Measurements from ENCODE around the gene ADAMTS16. TPM values are rescaled to one million over a fixed set of nuclear protein-coding genes. Genes with fewer than 3 reads are reported as not detected.

Gene ADAMTS16
- total RNA-seq, 4 donors from 2014 or later, result under 0.01 to 19.2 (median 0.34) TPM; not detected in 1

DNA sequence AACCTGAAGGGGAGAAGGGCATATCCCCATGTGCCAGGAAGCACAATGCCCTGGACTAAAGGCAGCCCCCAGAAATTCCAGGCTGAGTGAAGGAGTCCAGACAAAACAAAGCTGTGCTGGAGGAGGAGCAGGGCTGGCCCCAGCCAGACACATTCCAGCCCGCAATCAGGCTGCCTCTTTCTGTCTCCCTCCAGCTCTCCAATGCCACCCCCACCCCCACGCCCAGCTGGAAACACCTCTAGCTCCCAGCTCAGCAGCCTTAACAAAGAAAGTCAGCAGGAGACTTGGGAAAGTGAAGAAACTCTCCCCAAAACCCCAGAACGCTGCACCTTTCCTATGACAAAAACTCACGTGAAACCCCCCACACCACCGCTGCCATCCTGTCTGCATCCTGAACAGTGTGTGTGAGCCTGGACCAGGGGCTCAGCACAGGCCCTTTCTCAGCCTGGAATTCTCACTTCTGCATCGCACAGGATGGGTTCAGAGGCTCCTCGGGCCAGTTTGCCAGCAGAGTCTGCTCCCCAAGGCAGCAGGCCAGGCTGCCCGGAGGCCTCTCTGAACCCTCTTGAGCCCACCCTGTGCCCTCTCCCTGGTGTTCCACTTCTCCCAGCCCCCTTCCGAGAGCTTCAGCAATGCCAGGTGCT lies 186.1 kb downstream of the ADAMTS16 start:
- Histone ChIP-seq H3K36me3 (no peaks in the 10 kb centered on the region), H3K4me1 (no peaks in the 10 kb centered on the region), H3K4me3 (no peak overlapping the region), H3K27me3 (no peaks in the 10 kb centered on the region), H3K27ac (no peak overlapping the region), H3K9me3 (no peaks in the 10 kb centered on the region)
- DNase-seq, result no peak
- intact Hi-C loops (cut with DNase I; ENCODE audit: low total_unique reads), result no loop called here
- TF ChIP-seq, protein P1, sequence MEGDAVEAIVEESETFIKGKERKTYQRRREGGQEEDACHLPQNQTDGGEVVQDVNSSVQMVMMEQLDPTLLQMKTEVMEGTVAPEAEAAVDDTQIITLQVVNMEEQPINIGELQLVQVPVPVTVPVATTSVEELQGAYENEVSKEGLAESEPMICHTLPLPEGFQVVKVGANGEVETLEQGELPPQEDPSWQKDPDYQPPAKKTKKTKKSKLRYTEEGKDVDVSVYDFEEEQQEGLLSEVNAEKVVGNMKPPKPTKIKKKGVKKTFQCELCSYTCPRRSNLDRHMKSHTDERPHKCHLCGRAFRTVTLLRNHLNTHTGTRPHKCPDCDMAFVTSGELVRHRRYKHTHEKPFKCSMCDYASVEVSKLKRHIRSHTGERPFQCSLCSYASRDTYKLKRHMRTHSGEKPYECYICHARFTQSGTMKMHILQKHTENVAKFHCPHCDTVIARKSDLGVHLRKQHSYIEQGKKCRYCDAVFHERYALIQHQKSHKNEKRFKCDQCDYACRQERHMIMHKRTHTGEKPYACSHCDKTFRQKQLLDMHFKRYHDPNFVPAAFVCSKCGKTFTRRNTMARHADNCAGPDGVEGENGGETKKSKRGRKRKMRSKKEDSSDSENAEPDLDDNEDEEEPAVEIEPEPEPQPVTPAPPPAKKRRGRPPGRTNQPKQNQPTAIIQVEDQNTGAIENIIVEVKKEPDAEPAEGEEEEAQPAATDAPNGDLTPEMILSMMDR (IDR thresholded peaks at IDR 0.05), result no peak
- TF ChIP-seq POLR2A (IDR thresholded peaks at IDR 0.05), result no peak

DNA sequence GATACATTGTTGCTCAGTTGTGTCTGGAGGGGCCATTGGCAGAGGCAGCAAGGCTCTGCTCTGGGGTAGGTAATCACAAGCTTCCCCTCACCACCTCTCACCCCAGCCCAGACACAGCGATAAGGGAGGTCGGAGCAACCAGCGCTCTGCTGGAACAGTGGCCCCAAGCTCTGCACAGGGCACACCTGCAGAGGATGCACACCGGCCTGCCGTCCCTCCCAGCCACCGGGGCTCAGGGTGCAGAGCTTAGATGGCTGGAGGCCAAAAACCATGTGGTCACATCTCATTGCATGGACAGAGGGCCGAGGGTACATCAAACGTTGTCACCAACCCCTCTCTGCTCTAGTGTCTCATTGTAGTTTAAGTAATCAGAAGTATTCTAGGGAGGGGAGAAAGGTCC lies 187.0 kb downstream of the ADAMTS16 start:
- no peaks in the 10 kb centered on the region for H3K4me1 ChIP-seq
- DNase-seq, result no peak
- no peaks in the 10 kb centered on the region for H3K36me3 ChIP-seq
- H3K27ac ChIP-seq, result no peak overlapping the region
- no peak overlapping the region for H3K4me3 ChIP-seq
- H3K9me3 ChIP-seq, result no peaks in the 10 kb centered on the region
- no peak for TF ChIP-seq POLR2A (IDR thresholded peaks at IDR 0.05)
- TF ChIP-seq, protein P1 (IDR thresholded peaks at IDR 0.05), result no peak
- intact Hi-C loops (cut with DNase I; ENCODE audit: low total_unique reads), result no loop called here
- no peaks in the 10 kb centered on the region for H3K27me3 ChIP-seq

GRCh38 chr5:5330728-5331452 lies 190.8 kb downstream of the ADAMTS16 start:
- intact Hi-C loops (cut with DNase I; ENCODE audit: low total_unique reads), result no loop called here
- no peaks in the 10 kb centered on the region for H3K4me1 ChIP-seq

DNA sequence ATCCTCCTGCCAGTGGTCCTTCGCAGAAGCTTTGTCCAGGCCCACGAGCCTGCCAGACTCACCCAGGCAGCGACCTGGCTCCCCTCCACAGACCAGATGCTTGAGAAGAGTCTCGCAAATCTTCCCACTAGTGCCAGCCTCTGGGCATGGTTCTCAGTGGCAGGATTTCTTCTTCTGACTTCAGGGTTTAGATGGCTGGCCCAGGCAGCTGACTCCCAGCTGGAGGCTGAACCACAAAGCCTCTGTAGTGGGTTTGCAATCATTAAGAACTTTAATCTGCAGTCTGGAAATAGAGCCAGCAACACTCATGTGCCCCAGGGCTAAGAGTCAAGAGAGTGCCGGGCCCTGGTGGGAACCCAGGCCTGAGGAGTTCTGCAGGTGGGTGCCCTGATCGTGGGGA lies 191.7 kb downstream of the ADAMTS16 start:
- no peak overlapping the region for H3K4me3 ChIP-seq
- H3K27ac ChIP-seq, result no peak overlapping the region
- no peaks in the 10 kb centered on the region for H3K4me1 ChIP-seq
- intact Hi-C loops (cut with DNase I; ENCODE audit: low total_unique reads), result no loop called here
- no peaks in the 10 kb centered on the region for H3K9me3 ChIP-seq
- no peak for DNase-seq
- no peaks in the 10 kb centered on the region for H3K27me3 ChIP-seq
- H3K36me3 ChIP-seq, result no peaks in the 10 kb centered on the region
- no peak for TF ChIP-seq POLR2A (IDR thresholded peaks at IDR 0.05)
- TF ChIP-seq, protein P1 (IDR thresholded peaks at IDR 0.05), result no peak

More at GRCh38 chr5:5330728-5331452, 190.8 kb downstream of the ADAMTS16 start:
- Histone ChIP-seq H3K27ac (no peak overlapping the region), H3K27me3 (no peaks in the 10 kb centered on the region), H3K36me3 (no peaks in the 10 kb centered on the region), H3K4me3 (no peak overlapping the region), H3K9me3 (no peaks in the 10 kb centered on the region)
- DNase-seq, result no peak
- no peak for TF ChIP-seq POLR2A (IDR thresholded peaks at IDR 0.05)
- TF ChIP-seq, protein P1 (IDR thresholded peaks at IDR 0.05), result no peak

DNA sequence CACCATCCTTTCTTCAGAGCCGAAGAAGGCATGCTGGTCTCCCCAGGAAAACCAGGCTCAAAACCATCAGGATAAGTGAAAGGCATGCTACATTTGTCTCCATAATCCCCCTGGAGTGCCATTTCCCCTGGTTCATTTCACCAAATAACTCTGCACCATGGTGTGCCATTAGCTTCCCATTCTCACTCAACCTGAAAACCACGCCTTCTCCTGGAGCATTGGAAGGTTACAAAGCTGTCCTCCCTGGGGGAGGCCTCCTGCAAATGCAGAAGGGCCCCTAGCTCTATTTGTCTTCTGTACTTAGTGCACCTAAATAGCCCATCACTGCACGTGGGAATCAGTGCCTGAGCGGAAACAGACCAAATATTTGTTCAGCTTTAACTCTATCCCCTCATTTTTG lies 192.2 kb downstream of the ADAMTS16 start:
- intact Hi-C loops (cut with DNase I; ENCODE audit: low total_unique reads), result no loop called here
- H3K4me1 ChIP-seq, result no peaks in the 10 kb centered on the region
- H3K9me3 ChIP-seq, result no peaks in the 10 kb centered on the region
- H3K4me3 ChIP-seq, result no peak overlapping the region
- no peaks in the 10 kb centered on the region for H3K27me3 ChIP-seq
- H3K36me3 ChIP-seq, result no peaks in the 10 kb centered on the region
- H3K27ac ChIP-seq, result no peak overlapping the region
- TF ChIP-seq, protein P1 (IDR thresholded peaks at IDR 0.05), result no peak
- TF ChIP-seq POLR2A (IDR thresholded peaks at IDR 0.05), result no peak
- DNase-seq, result no peak
